PC-9 (cell line): Measurements from ENCODE around the gene IQCH.

ENCODE experiments used
- CTCF ChIP-seq: fragments of 200-600 bp; sonication (generic); conservative IDR thresholded peaks from 2 replicates; pipeline ENCODE4 v1.6.1; 2017; ENCODE audit warnings: mixed run types, antibody characterized with exemption, mild to moderate bottlenecking, moderate library complexity
- EZH2 ChIP-seq: fragments of 200-600 bp; sonication (generic); IDR thresholded peaks from 2 replicates; pipeline ENCODE4 v1.8.0; 2017; ENCODE audit warnings: antibody characterized with exemption, low read depth

GRCh38 chr15:67504796-67505195 lies 250.2 kb downstream of the IQCH start:
- TF ChIP-seq CTCF (no peak), EZH2 (no peak)
